GM12878 (cell line): ENCODE results near the gene MRPL20. TPM values are rescaled to one million over a fixed set of nuclear protein-coding genes. Genes with fewer than 3 reads are reported as not detected.

Source experiments
- CUX1 ChIP-seq: IDR thresholded peaks from 2 replicates; pipeline ENCODE4 v1.6.1; 2012; ENCODE audit warnings: improper control_type of control experiment, low read depth, low read length; ENCODE audit not compliant: insufficient replicate concordance
- JUNB ChIP-seq: IDR thresholded peaks from 2 replicates; pipeline ENCODE4 v1.6.1; 2016; ENCODE audit warnings: antibody characterized with exemption, mild to moderate bottlenecking
- TCF3 ChIP-seq: IDR thresholded peaks from 2 replicates; pipeline ENCODE4 v1.6.1; 2012; ENCODE audit warnings: low read depth, mild to moderate bottlenecking, low read length, borderline replicate concordance; ENCODE audit not compliant: insufficient read depth
- ZBTB11 ChIP-seq: fragments of 450-650 bp; formaldehyde crosslinking; IDR thresholded peaks from 2 replicates; pipeline ENCODE4 v1.5.0; 2022; ENCODE audit warnings: mild to moderate bottlenecking, missing genetic modification characterization
- ZNF384 ChIP-seq: IDR thresholded peaks from 2 replicates; pipeline ENCODE4 v1.6.1; 2012; ENCODE audit warnings: low read depth, mild to moderate bottlenecking, low read length, improper control_type of control experiment, borderline replicate concordance
- ZNF687 ChIP-seq: fragments of 450-650 bp; IDR thresholded peaks from 2 replicates; pipeline ENCODE4 v1.6.1; 2017; ENCODE audit warnings: mild to moderate bottlenecking, moderate library complexity
- polyA plus RNA-seq, 11 experiments: library from polyadenylated mRNA; depleted of rRNA in 4 of 11; unstranded in 6 of 11; stranded (reverse) in 5 of 11; fragments of >200 nt; fragmentation: Nextera tagmentation in 4 of 11; fragmentation: Illumina TruSeq in 1 of 11; extraction: Ambion mirVana in 4 of 11; extraction: Trizol in 1 of 11; gene quantifications; 1 replicate in 1 of 11; 2 replicates in 10 of 11; pipeline versions ENCODE4 v1.2.1 to v1.2.3, GENCODE V29; 2011 to 2016; ENCODE audit warnings: inconsistent platforms in 2 of 11, missing spikeins in 2 of 11, low read depth in 1 of 11
- total RNA-seq, 4 experiments: library from RNA; depleted of rRNA in 3 of 4; stranded (reverse); fragments of >200 nt in 3 of 4; fragmentation: Illumina TruSeq in 1 of 4; extraction: Trizol in 1 of 4; gene quantifications; 2 replicates each; pipeline versions ENCODE4 v1.2.1 to v1.2.3, GENCODE V29; 2013 to 2021

MRPL20 gene
- total and polyA plus RNA-seq, 10 of the 15 experiments (the other 5 are each of a cell fraction or from before 2014, with no cell fraction given), result 129 to 525 (median 255) TPM

GRCh38 chr1:1423245-1423597 is 16.1 kb upstream of the MRPL20 start (continued):
- no peak for TF ChIP-seq CUX1
- TF ChIP-seq TCF3, result no peak
- no peak for TF ChIP-seq ZNF687
- no peak for TF ChIP-seq ZNF384
- no peak for TF ChIP-seq ZBTB11 (CRISPR knock-in tag)
- no peak for TF ChIP-seq JUNB
